Measurements from ENCODE around the gene UBA52.

GRCh38 chr19:18590273-18591272 is 18.9 kb downstream of the UBA52 start:
- TF ChIP-seq CTCF (IDR thresholded peaks at IDR 0.05) (no peak), EZH2 (IDR thresholded peaks at IDR 0.05; ENCODE audit: borderline replicate concordance, insufficient read depth, low read depth, low read length, poor library complexity, severe bottlenecking) (no peak)

Measured in B cell (primary cell).